Mesenchymal stem cell (in vitro differentiated cells and primary cell): ENCODE data around the gene IL36RN.

ENCODE experiments used
- DNase-seq: peaks from one replicate; pipeline ENCODE4 v3.0.0-alpha.2; 2013
- H2AFZ ChIP-seq: one replicate; pipeline ENCODE4 v1.6.1; 2013; ENCODE audit warnings: low read depth, mild to moderate bottlenecking, control low read depth, inconsistent platforms, low read length, moderate library complexity
- H2AK5ac ChIP-seq: 2 replicates; pipeline ENCODE4 v1.6.1; 2013; ENCODE audit warnings: low read length, moderate library complexity, mild to moderate bottlenecking, inconsistent platforms; ENCODE audit not compliant: severe bottlenecking
- H2BK120ac ChIP-seq: one replicate; pipeline ENCODE4 v1.6.1; 2013; ENCODE audit warnings: low read depth, mild to moderate bottlenecking, inconsistent platforms, low read length, moderate library complexity
- H2BK12ac ChIP-seq, 2 experiments: one replicate each; pipeline ENCODE4 v1.6.1; 2013; ENCODE audit warnings: inconsistent platforms in 2 of 2, low read length in 2 of 2, mild to moderate bottlenecking in 2 of 2, moderate library complexity in 2 of 2, control low read depth in 1 of 2
- H2BK15ac ChIP-seq: one replicate; pipeline ENCODE4 v1.6.1; 2013; ENCODE audit warnings: mild to moderate bottlenecking, low read depth, inconsistent platforms; ENCODE audit not compliant: poor library complexity, severe bottlenecking
- H2BK5ac ChIP-seq: 2 replicates; pipeline ENCODE4 v1.6.1; 2013; ENCODE audit warnings: low read depth, mild to moderate bottlenecking, low read length, control low read depth, inconsistent platforms; ENCODE audit not compliant: poor library complexity, severe bottlenecking
- H3K14ac ChIP-seq, 2 experiments: one replicate each; pipeline ENCODE4 v1.6.1; 2013; ENCODE audit warnings: inconsistent platforms in 2 of 2, low read length in 2 of 2, control low read depth in 1 of 2, mild to moderate bottlenecking in 1 of 2, moderate library complexity in 1 of 2
- H3K18ac ChIP-seq, 2 experiments: one replicate each; pipeline ENCODE4 v1.6.1; 2013; ENCODE audit warnings: inconsistent platforms in 2 of 2, low read length in 2 of 2, control low read depth in 1 of 2, low read depth in 1 of 2, mild to moderate bottlenecking in 1 of 2
- H3K23ac ChIP-seq, 2 experiments: one replicate each; pipeline ENCODE4 v1.6.1; 2013; ENCODE audit warnings: inconsistent platforms in 2 of 2, low read length in 2 of 2, mild to moderate bottlenecking in 2 of 2, moderate library complexity in 2 of 2, control low read depth in 1 of 2
- H3K27ac ChIP-seq: 2 replicates; pipeline ENCODE4 v1.5.1; 2013; ENCODE audit warnings: mild to moderate bottlenecking, moderate library complexity, low read length, control low read depth, inconsistent platforms; ENCODE audit not compliant: poor library complexity, severe bottlenecking
- H3K27me3 ChIP-seq, 2 experiments: 2 replicates each; pipeline versions ENCODE4 v1.6.1 to v1.7.0; 2013; ENCODE audit warnings: low read length in 2 of 2, mild to moderate bottlenecking in 2 of 2, moderate library complexity in 2 of 2, control low read depth in 1 of 2, inconsistent platforms in 1 of 2; ENCODE audit not compliant: control insufficient read depth in 1 of 2, insufficient read depth in 1 of 2
- H3K36me3 ChIP-seq, 2 experiments: 2 replicates each; pipeline versions ENCODE4 v1.6.1 to v1.7.0; 2013; ENCODE audit warnings: low read length in 2 of 2, control low read depth in 1 of 2, inconsistent platforms in 1 of 2, low read depth in 1 of 2, mild to moderate bottlenecking in 1 of 2; ENCODE audit not compliant: insufficient read depth in 2 of 2, control insufficient read depth in 1 of 2
- H3K4ac ChIP-seq, 2 experiments: one replicate each; pipeline ENCODE4 v1.6.1; 2013; ENCODE audit warnings: inconsistent platforms in 2 of 2, low read length in 2 of 2, mild to moderate bottlenecking in 2 of 2, moderate library complexity in 2 of 2, control low read depth in 1 of 2, low read depth in 1 of 2
- H3K4me1 ChIP-seq: 2 replicates; pipeline ENCODE4 v1.6.1; 2013; ENCODE audit warnings: low read depth, low read length, control low read depth; ENCODE audit not compliant: control insufficient read depth, insufficient read depth
- H3K4me2 ChIP-seq: 2 replicates; pipeline ENCODE4 v1.6.1; 2013; ENCODE audit warnings: low read length, mild to moderate bottlenecking, inconsistent platforms; ENCODE audit not compliant: poor library complexity, severe bottlenecking
- H3K4me3 ChIP-seq, 2 experiments: 2 replicates each; pipeline versions ENCODE4 v1.5.1 to v1.7.0; 2013; ENCODE audit warnings: low read length in 2 of 2, mild to moderate bottlenecking in 2 of 2, control low read depth in 1 of 2, low read depth in 1 of 2; ENCODE audit not compliant: insufficient read depth in 1 of 2
- H3K79me1 ChIP-seq: replicated peaks from 2 replicates; pipeline ENCODE4 v1.6.1; 2013; ENCODE audit warnings: mild to moderate bottlenecking, control low read depth, low read length, inconsistent platforms; ENCODE audit not compliant: poor library complexity, severe bottlenecking
- H3K9ac ChIP-seq: 2 replicates; pipeline ENCODE4 v1.7.0; 2013; ENCODE audit warnings: mild to moderate bottlenecking, low read length, moderate library complexity
- H3K9me3 ChIP-seq: 2 replicates; pipeline ENCODE4 v1.7.0; 2013; ENCODE audit warnings: mild to moderate bottlenecking, low read length; ENCODE audit not compliant: control insufficient read depth
- H4K8ac ChIP-seq: one replicate; pipeline ENCODE4 v1.6.1; 2013; ENCODE audit warnings: inconsistent platforms, mild to moderate bottlenecking, low read length, moderate library complexity
- H4K91ac ChIP-seq: one replicate; pipeline ENCODE4 v1.6.1; 2013; ENCODE audit warnings: mild to moderate bottlenecking, low read length, inconsistent platforms
- WGBS: methylation state at CpG from one replicate; pipeline ENCODE4 v1.1.7; 2013; ENCODE audit warnings: mixed read lengths; 5-methylcytosine and 5-hydroxymethylcytosine counted together

The IL36RN gene

GRCh38 chr2:113070606-113070975, 11.6 kb downstream of the IL36RN start:
- H3K14ac ChIP-seq = no peak overlapping the region
- no peaks in the 10 kb centered on the region for H3K79me1 ChIP-seq
- H2BK12ac ChIP-seq = no peak overlapping the region
- no peak overlapping the region for H2BK15ac ChIP-seq
- no peak overlapping the region for H3K18ac ChIP-seq
- 100% methylated on average over 1 of the region's 1 CpG for WGBS
- peaks cover 20 to 26% of the 10 kb centered on the region in 2 experiments for H3K27me3 ChIP-seq
- no peak overlapping the region for H2BK5ac ChIP-seq
- H3K9ac ChIP-seq = no peak overlapping the region
- H2BK120ac ChIP-seq = no peak overlapping the region
- peaks cover 4% of the 10 kb centered on the region for H3K4me1 ChIP-seq
- no peak overlapping the region for H4K8ac ChIP-seq
- no peak overlapping the region for H3K4ac ChIP-seq
- DNase-seq = no peak
- H4K91ac ChIP-seq = no peak overlapping the region
- no peak overlapping the region for H2AFZ ChIP-seq
- H3K36me3 ChIP-seq = no peaks in the 10 kb centered on the region
- no peak overlapping the region for H3K27ac ChIP-seq
- H3K9me3 ChIP-seq = no peaks in the 10 kb centered on the region
- H2AK5ac ChIP-seq = no peak overlapping the region
- H3K23ac ChIP-seq = no peak overlapping the region
- H3K4me2 ChIP-seq = no peak overlapping the region
- H3K4me3 ChIP-seq = no peak overlapping the region

GRCh38 chr2:113072584-113072983, 13.6 kb downstream of the IL36RN start:
- no peak overlapping the region for H2BK5ac ChIP-seq
- DNase-seq = no peak
- no peak overlapping the region for H3K14ac ChIP-seq
- peaks cover 32 to 37% of the 10 kb centered on the region in 2 experiments for H3K27me3 ChIP-seq
- peaks cover 4% of the 10 kb centered on the region for H3K4me1 ChIP-seq
- WGBS = 53% methylated on average over 4 of the region's 4 CpGs
- no peak overlapping the region for H2BK12ac ChIP-seq
- no peaks in the 10 kb centered on the region for H3K79me1 ChIP-seq
- no peak overlapping the region for H3K4ac ChIP-seq
- H2BK15ac ChIP-seq = no peak overlapping the region
- H4K8ac ChIP-seq = no peak overlapping the region
- no peak overlapping the region for H2AFZ ChIP-seq
- no peaks in the 10 kb centered on the region for H3K36me3 ChIP-seq
- no peak overlapping the region for H3K27ac ChIP-seq
- H2BK120ac ChIP-seq = no peak overlapping the region
- H3K4me2 ChIP-seq = no peak overlapping the region
- H3K18ac ChIP-seq = no peak overlapping the region
- H4K91ac ChIP-seq = no peak overlapping the region
- H2AK5ac ChIP-seq = no peak overlapping the region
- H3K9me3 ChIP-seq = no peaks in the 10 kb centered on the region
- H3K4me3 ChIP-seq = no peak overlapping the region
- no peak overlapping the region for H3K9ac ChIP-seq
- no peak overlapping the region for H3K23ac ChIP-seq

- WGBS = 100% methylated on average over 2 of the region's 3 CpGs
Observed at GRCh38 chr2:113073325-113073834, 14.4 kb downstream of the IL36RN start.

GRCh38 chr2:113075030-113075429, 16.0 kb downstream of the IL36RN start:
- H3K18ac ChIP-seq = no peak overlapping the region
- H4K91ac ChIP-seq = no peak overlapping the region
- no peak overlapping the region for H2BK5ac ChIP-seq
- H3K36me3 ChIP-seq = no peaks in the 10 kb centered on the region
- no peak for DNase-seq
- no peak overlapping the region for H2BK12ac ChIP-seq
- no peak overlapping the region for H3K4me2 ChIP-seq
- no peak overlapping the region for H3K23ac ChIP-seq
- H2AFZ ChIP-seq = no peak overlapping the region
- no peak overlapping the region for H3K9ac ChIP-seq
- peaks cover 5% of the 10 kb centered on the region for H3K4me1 ChIP-seq
- H3K14ac ChIP-seq = no peak overlapping the region
- no peak overlapping the region for H3K4ac ChIP-seq
- no peaks in the 10 kb centered on the region for H3K9me3 ChIP-seq
- no peak overlapping the region for H4K8ac ChIP-seq
- H3K27ac ChIP-seq = no peak overlapping the region
- peaks cover 37 to 46% of the 10 kb centered on the region in 2 experiments for H3K27me3 ChIP-seq
- H2BK120ac ChIP-seq = no peak overlapping the region
- WGBS = 89% methylated on average over 5 of the region's 5 CpGs
- no peak overlapping the region for H3K4me3 ChIP-seq
- H2BK15ac ChIP-seq = no peak overlapping the region
- H3K79me1 ChIP-seq = no peaks in the 10 kb centered on the region
- H2AK5ac ChIP-seq = no peak overlapping the region

More at GRCh38 chr2:113073325-113073834, 14.4 kb downstream of the IL36RN start:
- no peaks in the 10 kb centered on the region for H3K9me3 ChIP-seq
- no peak overlapping the region for H2BK5ac ChIP-seq
- H2BK12ac ChIP-seq = no peak overlapping the region
- H3K27ac ChIP-seq = no peak overlapping the region
- H3K79me1 ChIP-seq = no peaks in the 10 kb centered on the region
- H3K36me3 ChIP-seq = no peaks in the 10 kb centered on the region
- peaks cover 37 to 38% of the 10 kb centered on the region in 2 experiments for H3K27me3 ChIP-seq
- no peak overlapping the region for H2BK120ac ChIP-seq
- no peak overlapping the region for H2AFZ ChIP-seq
- no peak overlapping the region for H3K9ac ChIP-seq
- H3K14ac ChIP-seq = no peak overlapping the region
- H4K91ac ChIP-seq = no peak overlapping the region
- no peak overlapping the region for H3K18ac ChIP-seq
- H2AK5ac ChIP-seq = no peak overlapping the region
- no peak overlapping the region for H3K23ac ChIP-seq
- no peak overlapping the region for H4K8ac ChIP-seq
- no peak for DNase-seq
- H3K4me1 ChIP-seq = peaks cover 5% of the 10 kb centered on the region
- H3K4ac ChIP-seq = no peak overlapping the region
- H3K4me3 ChIP-seq = no peak overlapping the region
- H2BK15ac ChIP-seq = no peak overlapping the region
- no peak overlapping the region for H3K4me2 ChIP-seq
